Stimulated activated CD4-positive, alpha-beta T cell treated with anti-CD3 and anti-CD28 coated beads, TNF-alpha, amount 100 ng/mL, for 1 hour (primary cell): ENCODE measurements around the gene PWP1.
"Not testable (repeated sequence)": the region's sequence is repeated elsewhere in the genome, so short reads cannot be mapped to it uniquely, and the experiment has no call there.

ENCODE experiments used
- DNase-seq, 3 donors: peaks; one replicate each; pipeline ENCODE4 v3.0.0-alpha.2; 2020; ENCODE audit warnings: low read depth in 3 of 3, low spot score in 1 of 3

The PWP1 gene

GRCh38 chr12:107668320-107669098 is 17.1 kb upstream of the PWP1 start:
- DNase-seq: no peak

- no peak for DNase-seq
Observed at GRCh38 chr12:107669946-107670345, 15.7 kb upstream of the PWP1 start.

- DNase-seq: peak in 1 of 3 donors; percentile 10
Observed at GRCh38 chr12:107670999-107671643, 14.5 kb upstream of the PWP1 start.

- DNase-seq: no peak
Observed at GRCh38 chr12:107677671-107678070, 7.9 kb upstream of the PWP1 start.

- DNase-seq: no peak
Observed at GRCh38 chr12:107679336-107679735, 6.3 kb upstream of the PWP1 start.

GRCh38 chr12:107681455-107681835 is 4.2 kb upstream of the PWP1 start:
- no peak for DNase-seq

- no peak for DNase-seq
Observed at GRCh38 chr12:107681836-107682820, 3.5 kb upstream of the PWP1 start.

- no peak for DNase-seq
Observed at GRCh38 chr12:107684029-107684795, 1.4 kb upstream of the PWP1 start.

- DNase-seq: no peak
Observed at GRCh38 chr12:107684990-107685359, 624 bp upstream of the PWP1 start.

GRCh38 chr12:107695772-107696171 is 10.2 kb downstream of the PWP1 start:
- DNase-seq: not testable (repeated sequence)

- DNase-seq: no peak
Observed at GRCh38 chr12:107702106-107702505, 16.5 kb downstream of the PWP1 start.

GRCh38 chr12:107704041-107704440 is 18.4 kb downstream of the PWP1 start:
- no peak for DNase-seq

GRCh38 chr12:107705522-107705921 is 19.9 kb downstream of the PWP1 start:
- DNase-seq: not testable (repeated sequence)

GRCh38 chr12:107715780-107716179 is 30.2 kb downstream of the PWP1 start:
- no peak for DNase-seq

- no peak for DNase-seq
Observed at GRCh38 chr12:107718606-107719005, 33.0 kb downstream of the PWP1 start.

GRCh38 chr12:107727327-107727726 is 41.7 kb downstream of the PWP1 start:
- DNase-seq: not testable (repeated sequence)

- DNase-seq: not testable (repeated sequence)
Observed at GRCh38 chr12:107727742-107728141, 42.1 kb downstream of the PWP1 start.

GRCh38 chr12:107730618-107731341 is 45.2 kb downstream of the PWP1 start:
- DNase-seq: no peak

GRCh38 chr12:107731366-107731765 is 45.8 kb downstream of the PWP1 start:
- no peak for DNase-seq

GRCh38 chr12:107732365-107732764 is 46.8 kb downstream of the PWP1 start:
- no peak for DNase-seq
